ENCODE measurements around the gene KCTD1.

Gene KCTD1

GRCh38 chr18:26429535-26430226 is 118.7 kb downstream of the KCTD1 start:
- DNase-seq (ENCODE audit: low read depth, low spot score) = no peak

DNA sequence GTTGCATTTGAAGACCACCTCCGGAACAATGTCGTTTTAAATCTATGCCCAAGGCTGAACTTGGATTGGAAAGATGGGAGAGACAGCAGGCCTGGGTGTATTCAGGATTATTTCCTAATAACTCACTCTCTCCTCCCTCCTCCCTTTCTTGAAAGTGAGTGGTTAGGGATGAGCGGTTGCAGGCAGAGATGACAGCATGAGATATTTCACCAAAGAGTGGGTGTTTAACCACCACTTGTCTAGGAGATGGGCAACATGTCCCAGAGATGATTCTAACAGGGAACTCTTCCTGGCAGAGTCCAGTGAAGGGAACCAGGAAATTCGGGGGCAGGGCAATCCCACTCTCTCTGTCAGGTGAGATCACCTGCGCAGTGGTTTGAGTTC is 123.2 kb downstream of the KCTD1 start:
- DNase-seq (ENCODE audit: low read depth, low spot score) = no peak

DNA sequence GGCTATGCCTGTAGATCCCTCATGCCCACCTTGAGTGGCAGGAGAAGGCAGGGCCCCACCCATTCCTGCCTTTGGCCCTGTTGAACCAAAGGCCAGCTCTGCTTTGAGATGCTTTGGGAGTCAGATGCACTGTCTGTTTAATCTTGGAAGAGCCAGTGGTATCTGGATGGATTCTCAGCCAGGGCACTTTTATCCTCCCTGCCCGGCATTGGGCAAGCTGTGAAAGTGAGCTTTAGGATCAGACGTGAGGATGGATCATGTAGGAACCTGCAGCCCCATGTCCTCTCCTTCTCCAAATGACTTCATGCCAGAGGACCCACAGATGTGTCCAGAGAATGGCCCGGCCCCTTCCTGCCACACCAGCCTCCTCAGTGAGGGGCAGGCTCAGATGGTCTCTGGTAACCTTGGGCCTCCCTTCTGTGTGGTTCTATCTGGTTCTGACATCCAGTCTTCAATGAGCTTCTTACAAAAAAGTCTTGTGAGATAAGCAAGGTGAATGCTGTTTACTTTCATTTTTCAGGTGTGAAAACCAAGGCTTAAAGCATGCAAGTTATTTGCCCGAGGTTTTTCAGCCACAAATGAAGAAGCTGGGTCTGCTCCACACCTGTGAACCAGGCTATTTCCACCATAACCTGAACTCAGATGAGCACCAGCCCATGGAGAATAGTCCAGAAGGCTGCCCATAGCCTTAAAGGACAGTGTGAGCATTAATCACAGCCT is 123.8 kb downstream of the KCTD1 start:
- no peak for DNase-seq (ENCODE audit: low read depth, low spot score)

DNA sequence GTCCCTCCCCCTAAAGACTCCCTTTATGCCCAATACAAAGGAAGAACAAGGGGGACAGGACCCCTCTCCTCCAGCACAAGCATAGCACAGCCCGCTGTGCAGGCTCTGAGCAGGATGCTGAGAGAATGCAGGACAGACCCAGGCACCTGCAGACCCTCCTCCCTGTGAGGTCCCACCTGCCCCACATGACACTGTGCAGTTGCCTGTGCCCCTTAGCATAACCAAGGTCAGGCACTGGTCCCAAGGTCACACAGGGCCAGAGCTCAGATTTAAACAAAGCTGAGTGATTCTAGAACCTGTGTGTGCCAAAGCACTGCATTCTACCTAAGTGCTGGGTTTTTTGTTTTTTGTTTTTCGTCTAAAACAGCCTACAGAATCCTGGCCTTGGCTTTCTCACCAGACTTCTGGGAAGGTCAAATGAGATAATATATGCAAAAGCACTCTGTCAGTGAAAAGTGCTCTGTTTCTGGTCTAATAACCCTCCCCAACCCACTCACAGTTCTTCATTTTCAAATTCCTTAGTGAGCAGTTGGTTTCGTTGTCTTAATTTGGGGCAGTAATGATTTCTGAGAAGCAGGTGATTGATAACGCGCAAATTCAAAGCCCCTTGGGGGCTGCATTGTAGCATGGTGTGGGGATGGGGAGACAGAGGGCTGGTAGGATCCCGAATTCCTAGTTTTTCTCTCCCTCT is 125.7 kb downstream of the KCTD1 start:
- no peak for DNase-seq (ENCODE audit: low read depth, low spot score)

DNA sequence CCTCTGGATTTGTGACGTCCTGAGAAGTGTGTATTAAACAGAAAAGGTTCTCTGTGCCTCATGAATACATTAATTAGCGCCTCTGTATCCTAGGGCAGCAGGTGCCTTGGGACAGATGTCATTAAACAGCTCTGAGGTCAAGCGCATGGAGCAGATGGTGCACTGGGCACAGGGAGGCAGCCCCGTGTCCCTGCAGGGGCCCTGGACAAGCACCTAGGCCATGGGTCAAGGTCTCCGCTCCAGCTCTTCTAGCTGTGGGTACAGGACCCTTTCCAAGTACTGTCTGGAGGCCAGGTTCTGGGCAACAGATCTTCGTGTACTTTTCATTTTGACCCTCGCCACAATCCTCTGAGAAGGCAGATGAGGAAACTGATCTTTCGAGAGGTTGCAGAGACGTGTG is 126.4 kb downstream of the KCTD1 start:
- DNase-seq (ENCODE audit: low read depth, low spot score) = no peak

- DNase-seq (ENCODE audit: low read depth, low spot score) = no peak
These were observed 126.8 kb downstream of the KCTD1 start for GRCh38 chr18:26421503-26421902.

GRCh38 chr18:26419746-26420145 is 128.6 kb downstream of the KCTD1 start:
- DNase-seq (ENCODE audit: low read depth, low spot score) = no peak

DNA sequence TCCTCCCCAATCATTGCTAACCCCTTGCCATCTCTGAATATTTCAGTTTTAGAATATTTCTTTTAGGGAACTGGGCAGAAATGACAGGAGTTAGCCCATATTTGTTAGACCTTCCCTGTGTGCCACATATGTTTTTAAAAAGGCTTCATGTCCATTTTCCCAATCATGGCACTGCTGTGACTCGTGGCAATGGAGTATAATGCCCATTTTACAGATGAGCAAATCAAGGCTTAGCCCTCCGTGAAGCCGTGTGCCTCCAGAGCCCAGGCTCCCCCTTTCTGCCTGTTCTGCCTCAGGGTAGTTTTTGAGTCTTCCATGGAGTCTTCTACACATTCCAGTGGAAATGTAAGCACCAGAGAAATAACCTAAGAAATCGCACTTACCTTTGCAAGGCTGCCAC is 130.1 kb downstream of the KCTD1 start:
- DNase-seq (ENCODE audit: low read depth, low spot score) = no peak

GRCh38 chr18:26417190-26417589 is 131.2 kb downstream of the KCTD1 start:
- DNase-seq (ENCODE audit: low read depth, low spot score) = no peak

DNA sequence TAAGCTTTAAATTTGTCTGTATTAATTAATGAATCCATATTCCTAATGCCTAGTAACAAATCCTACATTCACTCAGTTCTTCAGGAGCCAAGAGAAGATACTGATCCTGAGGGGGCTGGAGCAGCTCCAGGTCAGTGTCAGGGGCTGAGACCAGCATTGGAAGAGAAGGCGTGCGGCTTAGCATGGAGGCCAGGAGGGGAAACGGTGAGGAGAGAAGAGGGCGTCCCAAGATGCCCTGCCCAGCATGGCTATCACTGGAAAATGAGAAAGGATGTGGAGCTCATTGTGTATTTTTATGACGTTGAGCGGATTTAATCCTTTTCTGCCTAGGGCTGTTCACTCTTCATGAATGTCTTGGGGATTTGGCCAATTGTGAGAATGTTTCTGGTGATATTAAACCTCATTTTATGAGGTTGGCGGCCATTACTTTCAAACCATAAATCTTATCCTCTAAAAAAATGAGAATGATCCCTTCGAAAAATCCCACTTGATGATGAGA is 131.7 kb downstream of the KCTD1 start:
- DNase-seq (ENCODE audit: low read depth, low spot score) = no peak

DNA sequence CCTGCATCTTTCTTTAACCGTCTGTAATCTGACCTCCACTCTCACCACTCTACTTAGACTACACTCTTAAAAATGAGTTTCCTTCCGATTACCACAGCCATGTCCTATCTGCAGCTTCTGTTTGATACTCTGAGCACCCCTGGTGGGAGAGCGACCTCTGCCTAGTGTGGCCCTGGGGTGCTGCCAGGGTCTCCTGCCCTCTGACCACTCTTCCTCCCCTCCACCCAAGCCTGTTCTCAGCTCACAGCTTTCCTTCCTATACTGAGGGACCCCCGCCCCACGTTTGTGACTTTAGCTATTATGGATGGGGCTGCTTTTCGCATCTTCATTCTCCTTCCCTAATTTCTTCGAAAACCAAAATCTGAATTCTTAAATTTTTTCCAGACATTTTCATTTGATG is 132.7 kb downstream of the KCTD1 start:
- no peak for DNase-seq (ENCODE audit: low read depth, low spot score)

DNA sequence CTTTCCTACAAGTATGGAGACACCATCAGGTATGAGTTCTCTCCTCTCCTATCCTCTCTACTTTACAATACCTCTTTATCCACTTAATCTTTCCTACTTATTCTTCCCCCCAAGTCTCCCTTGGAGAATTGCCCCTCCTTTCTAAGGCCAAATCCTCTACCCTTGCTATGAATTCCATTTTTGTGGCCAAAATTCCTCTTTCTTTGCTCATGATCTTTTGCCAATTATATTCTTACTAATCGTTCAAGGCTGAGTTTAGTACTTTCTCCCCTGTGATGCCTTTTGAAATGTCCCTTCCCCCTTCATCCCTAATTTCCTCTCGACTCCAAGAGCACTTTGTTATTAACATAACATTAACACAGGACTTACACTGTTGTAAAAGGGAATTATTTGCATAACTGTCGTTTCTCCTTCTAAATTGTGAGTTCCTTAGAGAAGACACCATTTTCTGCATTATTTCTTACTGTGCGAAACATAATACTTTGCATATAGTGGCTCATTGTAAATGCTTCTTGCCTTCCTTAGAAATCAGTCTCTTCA is 133.4 kb downstream of the KCTD1 start:
- DNase-seq (ENCODE audit: low read depth, low spot score) = no peak

GRCh38 chr18:26409091-26409490 is 139.3 kb downstream of the KCTD1 start:
- no peak for DNase-seq (ENCODE audit: low read depth, low spot score)

DNA sequence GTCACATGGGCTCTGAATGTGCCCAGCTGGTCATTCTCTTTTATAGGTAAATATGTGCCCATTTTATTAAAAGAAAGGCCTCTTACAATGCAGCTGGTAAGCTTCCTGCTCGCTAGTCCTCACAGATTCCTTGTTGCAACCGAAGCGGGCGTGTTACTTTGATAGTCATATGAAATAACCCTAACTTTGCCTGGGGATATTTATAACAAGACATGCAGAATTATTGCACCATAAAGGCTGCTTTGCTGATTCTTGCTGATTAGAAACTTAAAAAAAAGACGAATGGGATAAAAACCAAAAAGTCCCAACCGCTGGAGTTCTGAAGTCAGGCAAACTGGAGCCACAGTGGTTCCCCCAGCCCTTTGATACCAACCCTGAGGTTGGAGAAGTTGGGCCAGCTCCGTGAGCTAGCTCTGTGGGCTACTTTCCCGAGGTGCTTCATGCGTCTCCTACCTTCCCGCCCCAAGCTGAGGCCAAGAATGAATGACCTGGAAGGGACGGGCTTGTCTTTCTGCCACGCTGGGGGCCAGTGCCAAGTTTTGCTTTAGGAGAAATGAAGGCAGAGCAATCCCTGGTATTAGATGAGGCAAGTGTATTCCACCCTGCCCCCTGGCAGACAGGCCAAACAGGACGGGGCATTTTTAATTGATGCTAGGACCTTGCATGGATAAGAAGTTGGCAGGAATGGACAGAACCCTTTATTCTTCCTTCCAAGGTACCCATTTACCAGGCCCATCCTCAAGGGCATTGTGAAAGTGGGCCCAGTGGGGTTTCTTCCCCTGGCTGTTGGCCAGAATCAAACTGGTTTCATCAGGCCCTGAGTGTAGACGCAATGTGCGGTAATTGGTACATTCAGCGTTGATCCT is 140.4 kb downstream of the KCTD1 start:
- DNase-seq (ENCODE audit: low read depth, low spot score) = no peak

GRCh38 chr18:26406854-26407517 is 141.4 kb downstream of the KCTD1 start:
- no peak for DNase-seq (ENCODE audit: low read depth, low spot score)

- DNase-seq (ENCODE audit: low read depth, low spot score) = no peak
These were observed 142.0 kb downstream of the KCTD1 start for GRCh38 chr18:26406324-26406723.

DNA sequence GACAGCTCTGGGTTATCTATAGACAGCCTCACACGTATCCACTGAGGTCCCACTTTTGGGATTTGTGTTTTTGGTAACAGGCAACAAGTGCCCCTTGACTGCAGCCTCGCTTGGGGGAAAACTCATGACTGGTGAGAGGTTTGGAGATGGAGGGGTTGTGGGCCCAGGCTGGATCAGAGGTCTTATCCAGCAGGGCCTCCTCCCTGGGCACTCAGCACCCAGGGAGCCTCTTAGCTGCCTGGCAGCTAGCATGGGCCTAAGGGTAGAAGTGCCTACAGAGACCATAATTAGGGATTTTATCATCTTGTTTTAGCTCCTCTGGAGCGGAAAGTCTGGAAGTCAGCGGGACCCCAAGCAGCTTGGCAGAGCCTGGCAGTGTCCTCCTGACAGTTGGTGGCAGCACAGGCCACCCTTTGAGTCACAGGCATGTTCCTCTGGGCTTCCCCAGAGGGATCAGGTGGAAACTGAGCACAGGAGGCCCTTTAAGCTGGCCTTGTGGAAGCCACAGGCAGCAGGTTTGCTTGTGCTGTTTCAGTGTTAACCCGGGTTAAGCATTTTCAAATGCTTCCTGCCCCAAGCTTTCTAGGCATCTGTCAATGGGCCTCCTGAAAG is 143.1 kb downstream of the KCTD1 start:
- DNase-seq (ENCODE audit: low read depth, low spot score) = no peak

Measured in activated CD4-positive, CD25-positive, alpha-beta regulatory T cell treated with anti-CD3 and anti-CD28 coated beads, Interleukin-2, amount 50 U/mL, for 16 hours (primary cell).